Measurements from ENCODE around the gene PLD6.

DNA sequence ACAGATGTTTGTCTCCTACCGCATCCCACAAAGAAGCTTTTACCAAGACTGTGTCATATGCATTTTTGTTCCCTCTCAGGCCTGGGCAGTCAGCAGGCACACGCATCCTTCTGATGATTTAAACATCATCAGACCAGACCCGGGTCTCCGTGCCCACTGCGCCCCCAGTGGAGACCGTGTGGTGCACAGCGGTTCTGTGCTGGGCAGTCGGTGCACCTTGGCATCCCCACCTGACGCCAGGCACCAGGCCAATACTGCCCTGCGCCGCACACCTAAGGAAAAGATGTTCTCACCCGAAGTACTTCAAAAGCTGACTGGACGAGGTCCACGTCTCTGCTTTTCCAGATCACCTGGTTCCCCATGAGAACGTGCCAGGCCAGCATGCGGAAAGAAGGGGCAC is 10.6 kb upstream of the PLD6 start:
- TF ChIP-seq CTCF (IDR thresholded peaks at IDR 0.05) (no peak), POLR2A (IDR thresholded peaks at IDR 0.05) (no peak), POLR2AphosphoS5 (IDR thresholded peaks at IDR 0.05) (no peak)

Measured in prostate gland (tissue), 2 donors.